NB4 (cell line): Measurements from ENCODE around the gene CCDC137.

Experiments
- POLR2A ChIP-seq: IDR thresholded peaks from 2 replicates; pipeline ENCODE4 v1.6.1; 2011; ENCODE audit warnings: mild to moderate bottlenecking; ENCODE audit not compliant: insufficient read length; ENCODE audit errors: extremely low read depth
- TF ChIP-seq, protein P1 (sequence below): IDR thresholded peaks from one replicate; pipeline ENCODE4 v1.5.1; 2012; ENCODE audit warnings: low read depth, low read length
- TF ChIP-seq, protein P2 (sequence below): IDR thresholded peaks from 2 replicates; pipeline ENCODE4 v1.6.1; 2011; ENCODE audit warnings: low read depth, low read length

DNA sequence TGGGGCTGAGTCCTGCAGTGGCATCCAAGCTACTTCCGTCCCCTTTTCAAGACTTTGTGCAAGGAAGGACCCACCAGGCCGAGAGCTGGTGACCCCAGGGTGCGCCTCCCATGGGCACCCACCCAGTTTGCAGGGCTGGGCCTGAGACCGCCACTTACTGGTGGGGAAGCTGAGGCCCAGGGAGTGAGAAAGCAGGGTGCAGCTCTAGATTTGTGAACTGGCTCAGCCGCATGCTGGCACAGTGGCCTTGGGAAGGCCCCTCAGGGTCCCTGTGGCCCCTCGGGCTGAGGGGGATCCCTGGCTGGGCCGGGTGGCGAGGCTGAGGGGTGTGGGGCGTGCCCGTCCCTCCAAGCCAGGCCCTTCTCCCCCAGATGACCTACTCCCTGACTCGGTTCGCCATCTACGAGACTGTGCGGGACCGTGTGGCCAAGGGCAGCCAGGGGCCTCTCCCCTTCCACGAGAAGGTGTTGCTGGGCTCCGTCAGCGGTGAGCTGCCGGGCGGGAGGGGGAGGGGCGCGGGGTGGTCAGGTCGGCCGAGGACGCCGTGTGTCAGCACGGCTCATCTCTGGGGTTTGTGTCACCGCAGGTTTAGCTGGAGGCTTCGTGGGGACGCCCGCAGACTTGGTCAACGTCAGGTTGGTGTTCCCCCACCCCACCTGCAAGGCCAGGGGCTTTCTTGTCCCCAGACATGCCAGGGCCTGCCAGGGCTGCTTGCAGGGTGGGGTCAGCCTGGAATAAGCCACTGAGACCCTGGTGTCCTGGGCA is 48.8 kb downstream of the CCDC137 start:
- TF ChIP-seq, protein P1, sequence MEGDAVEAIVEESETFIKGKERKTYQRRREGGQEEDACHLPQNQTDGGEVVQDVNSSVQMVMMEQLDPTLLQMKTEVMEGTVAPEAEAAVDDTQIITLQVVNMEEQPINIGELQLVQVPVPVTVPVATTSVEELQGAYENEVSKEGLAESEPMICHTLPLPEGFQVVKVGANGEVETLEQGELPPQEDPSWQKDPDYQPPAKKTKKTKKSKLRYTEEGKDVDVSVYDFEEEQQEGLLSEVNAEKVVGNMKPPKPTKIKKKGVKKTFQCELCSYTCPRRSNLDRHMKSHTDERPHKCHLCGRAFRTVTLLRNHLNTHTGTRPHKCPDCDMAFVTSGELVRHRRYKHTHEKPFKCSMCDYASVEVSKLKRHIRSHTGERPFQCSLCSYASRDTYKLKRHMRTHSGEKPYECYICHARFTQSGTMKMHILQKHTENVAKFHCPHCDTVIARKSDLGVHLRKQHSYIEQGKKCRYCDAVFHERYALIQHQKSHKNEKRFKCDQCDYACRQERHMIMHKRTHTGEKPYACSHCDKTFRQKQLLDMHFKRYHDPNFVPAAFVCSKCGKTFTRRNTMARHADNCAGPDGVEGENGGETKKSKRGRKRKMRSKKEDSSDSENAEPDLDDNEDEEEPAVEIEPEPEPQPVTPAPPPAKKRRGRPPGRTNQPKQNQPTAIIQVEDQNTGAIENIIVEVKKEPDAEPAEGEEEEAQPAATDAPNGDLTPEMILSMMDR = no peak
- TF ChIP-seq POLR2A = no peak
- TF ChIP-seq, protein P2, sequence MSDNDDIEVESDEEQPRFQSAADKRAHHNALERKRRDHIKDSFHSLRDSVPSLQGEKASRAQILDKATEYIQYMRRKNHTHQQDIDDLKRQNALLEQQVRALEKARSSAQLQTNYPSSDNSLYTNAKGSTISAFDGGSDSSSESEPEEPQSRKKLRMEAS = no peak
